NCI-H526 treated with DMSO at 0.1 percent for 48 hours (cell line): ENCODE results near the gene PAQR8.
A peak's percentile ranks its signal among the peaks of the same experiment; 100 is the strongest.

Experiments
- DNase-seq: peaks from one replicate; lab custom pipeline; 2025; lab: John Stamatoyannopoulos, UW

Gene PAQR8

DNA sequence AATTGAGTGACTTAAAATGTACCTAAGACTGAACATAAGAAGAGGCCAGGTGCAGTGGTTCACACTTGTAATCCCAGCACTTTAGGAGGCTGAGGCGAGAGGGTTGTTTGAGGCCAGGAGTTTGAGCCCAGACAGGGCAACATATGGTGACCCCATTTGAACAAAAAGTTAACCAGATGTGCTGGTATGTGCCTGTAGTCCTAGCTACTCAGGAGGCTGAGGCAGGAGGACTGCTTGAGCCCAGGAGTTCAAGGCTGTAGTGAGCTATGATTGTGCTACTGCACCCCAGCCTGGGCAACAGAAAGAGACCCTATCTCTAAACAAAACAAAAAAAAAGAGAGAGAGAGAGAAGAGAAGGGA, 10.1 kb upstream of the PAQR8 start:
- DNase-seq: no peak

DNA sequence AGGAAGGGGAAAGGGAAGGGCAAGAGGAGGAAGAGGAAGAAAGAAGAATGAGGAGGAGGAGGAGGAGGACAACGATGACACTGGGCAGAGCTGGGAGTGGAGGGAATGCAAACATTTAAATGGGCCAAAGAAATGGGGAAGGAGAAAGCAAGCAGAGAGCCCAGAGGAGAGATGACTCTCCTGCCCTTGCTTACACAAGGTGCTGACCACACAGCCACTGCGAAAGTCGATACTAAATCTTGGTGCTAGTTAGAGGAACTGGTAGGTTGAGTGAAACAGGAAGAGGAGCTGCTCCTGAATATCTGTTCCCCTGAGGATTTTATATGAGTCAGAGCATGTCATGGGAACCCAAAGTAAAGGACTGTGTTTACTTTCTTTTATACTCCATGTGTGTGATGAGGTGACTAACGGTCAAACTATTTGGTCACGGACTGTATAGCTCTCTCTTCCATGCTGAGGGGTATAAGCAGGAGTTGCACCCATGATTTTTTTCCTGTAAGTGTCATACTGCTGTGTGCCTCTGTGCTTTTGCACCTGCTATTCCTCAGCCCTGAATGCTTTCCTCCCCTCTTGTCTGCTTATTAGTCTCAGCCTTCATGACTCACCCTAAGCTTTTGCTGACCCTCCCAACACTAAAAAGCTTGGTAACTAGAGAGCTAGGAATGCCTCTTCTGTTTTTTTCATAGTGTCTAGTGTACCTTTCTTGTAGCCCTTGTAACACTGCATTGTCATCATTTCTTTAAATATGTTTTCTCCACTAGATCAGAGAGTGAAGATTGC, 9.5 kb upstream of the PAQR8 start:
- no peak for DNase-seq

DNA sequence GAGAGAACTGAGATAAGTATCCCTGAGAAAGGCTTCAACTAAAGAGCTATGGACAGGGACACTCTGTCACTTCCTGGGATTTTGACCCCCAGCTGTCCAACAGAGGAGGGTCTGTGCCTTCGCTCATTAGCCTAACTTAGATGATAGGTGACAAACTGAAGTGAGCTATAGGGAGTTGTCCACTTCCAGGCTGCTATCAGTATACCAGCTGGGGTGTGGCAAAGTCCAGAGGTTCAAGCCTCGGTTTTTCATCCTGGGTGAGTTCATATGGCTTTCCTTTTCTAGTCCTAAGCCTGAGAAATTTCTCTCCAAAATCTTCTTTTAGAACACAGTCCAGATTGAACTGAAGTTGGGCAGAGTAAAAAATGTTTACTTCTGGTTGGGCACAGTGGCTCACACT, 5.9 kb upstream of the PAQR8 start:
- no peak for DNase-seq

DNA sequence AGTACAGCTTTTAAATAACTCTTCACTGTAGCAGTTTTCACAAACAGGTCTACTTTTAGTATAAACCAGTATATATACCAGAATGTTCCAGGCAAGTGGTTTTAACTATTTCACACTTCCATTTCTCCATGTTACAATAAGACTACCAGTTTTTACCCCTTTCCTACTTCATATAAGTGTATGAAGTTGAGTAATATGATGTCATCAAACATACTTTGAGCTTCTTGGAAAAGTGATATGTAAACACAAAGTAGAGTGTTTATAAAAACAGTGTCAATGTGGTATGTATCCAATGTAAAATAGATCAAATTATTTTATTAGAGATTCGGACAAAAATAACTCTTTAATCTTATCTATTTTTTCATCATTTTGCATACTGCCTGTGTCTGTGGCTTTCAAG, 2.5 kb upstream of the PAQR8 start:
- no peak for DNase-seq

DNA sequence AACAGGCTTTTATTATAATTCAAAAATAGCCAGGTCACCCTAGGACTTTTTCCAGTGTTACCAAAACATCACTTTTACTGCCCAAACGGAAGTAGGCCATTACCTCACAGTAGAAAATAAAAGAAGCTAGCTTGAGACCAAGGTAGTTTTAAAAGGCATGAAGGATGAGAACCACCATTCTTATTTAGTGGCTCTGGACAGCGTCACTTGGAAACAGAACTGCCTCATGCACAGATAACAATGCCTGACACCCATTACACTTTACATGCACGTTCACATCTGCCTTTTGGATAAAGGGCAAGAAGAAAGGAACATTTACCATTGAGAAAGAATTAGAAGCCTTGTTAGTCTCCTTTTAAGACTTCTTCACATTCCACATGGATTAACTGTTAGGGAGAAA, 1.9 kb upstream of the PAQR8 start:
- no peak for DNase-seq

DNA sequence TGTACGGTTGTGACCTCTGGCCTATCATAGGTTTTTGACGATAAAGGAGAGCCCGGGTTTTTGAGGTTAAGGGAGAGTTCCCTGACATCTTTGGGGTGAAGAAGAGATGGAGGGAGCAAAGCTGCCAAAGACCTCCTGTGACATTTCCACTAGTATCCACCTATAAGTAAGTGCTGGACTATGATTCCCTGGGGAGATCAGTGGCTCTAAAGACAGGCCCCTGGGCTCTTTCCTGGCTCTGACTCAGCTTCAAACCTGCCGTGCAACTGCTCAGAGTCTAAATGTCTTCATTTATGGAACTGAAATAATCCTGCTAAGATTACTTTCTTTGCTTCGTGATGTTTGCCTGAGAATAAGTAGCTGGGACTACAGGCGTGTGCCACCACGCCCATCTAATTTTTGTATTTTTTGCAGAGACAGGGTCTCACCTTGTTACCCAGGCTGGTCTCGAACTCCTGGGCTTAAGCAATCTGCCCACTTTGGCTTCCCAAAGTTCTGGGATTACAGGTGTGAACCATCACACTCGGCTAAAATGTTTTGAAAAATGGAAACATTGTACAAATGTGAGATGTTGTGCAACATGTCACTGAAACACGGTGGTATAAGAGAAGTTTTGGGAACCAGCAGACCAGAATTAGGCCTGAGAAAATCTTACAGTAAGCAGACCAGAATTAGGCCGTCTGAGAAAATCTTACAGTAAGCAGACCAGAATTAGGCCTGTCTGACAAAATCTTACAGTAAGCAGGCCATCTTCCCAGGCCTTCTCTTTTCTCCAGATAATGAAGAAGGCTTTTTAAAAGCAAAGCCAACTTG, 1.1 kb upstream of the PAQR8 start:
- DNase-seq: no peak

DNA sequence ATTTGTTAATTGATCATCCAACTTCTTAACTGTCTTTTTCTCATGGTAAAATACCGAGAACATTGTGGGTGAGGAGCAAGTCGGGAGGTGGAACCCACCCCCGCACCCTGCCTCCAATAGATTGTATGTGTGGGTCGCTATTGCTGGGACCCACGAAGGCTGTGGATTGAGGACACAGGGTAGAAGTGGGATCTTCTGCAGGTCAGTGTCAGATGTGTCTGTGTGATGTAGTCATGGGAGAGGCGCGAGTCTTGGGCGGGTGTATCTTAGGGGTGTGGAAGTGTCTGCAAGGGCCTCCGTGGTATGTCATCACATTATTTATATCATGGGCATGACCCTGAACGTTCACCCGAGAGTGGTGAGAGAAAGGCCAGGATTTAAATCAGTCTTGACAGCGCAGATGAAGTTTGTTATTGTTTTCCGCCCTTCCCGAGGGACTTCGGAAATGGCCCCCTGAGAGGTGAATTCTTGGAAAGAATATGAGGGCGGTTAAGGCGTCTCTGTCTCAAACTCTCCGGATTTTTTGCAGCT, 472 bp upstream of the PAQR8 start:
- DNase-seq: no peak

DNA sequence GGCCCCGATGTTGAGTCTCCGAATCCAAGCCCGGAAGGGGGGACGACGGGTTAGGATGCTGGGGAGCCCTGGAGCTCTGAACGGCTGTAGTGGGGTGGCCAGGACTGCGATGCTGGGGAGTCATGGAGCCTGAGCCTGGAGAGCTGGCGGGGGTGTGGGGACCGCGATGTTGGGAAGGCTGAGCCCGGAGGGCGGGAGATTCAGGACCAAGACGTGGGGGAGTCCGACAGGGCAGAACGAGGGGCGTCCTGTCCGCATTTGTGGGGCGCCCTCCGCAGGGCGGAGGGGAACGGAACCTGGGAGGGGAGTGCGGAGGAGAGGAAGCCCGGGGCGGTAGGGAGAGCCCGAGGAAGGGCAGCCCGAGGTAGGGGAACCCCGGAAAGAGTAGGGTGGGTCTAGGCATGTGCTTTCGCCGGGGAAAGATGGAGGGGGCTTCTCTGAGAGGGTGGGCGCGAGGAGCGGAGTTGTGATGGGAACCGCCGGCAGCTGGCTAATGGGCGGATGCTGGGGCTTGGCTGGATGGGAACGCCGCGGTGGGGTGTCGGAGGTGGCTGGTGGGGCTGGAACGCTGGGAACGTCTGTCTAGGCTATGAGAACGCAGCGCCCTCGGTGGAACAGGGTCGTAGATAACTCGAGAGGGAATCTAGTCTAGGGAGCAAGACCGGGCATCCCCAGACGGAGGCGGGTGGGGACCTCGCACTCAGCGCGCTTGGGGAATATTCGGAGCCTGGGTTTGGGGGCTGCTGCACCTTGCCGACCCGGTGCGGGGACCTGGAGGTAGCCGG, 684 bp downstream of the PAQR8 start:
- DNase-seq: peak; percentile 4

DNA sequence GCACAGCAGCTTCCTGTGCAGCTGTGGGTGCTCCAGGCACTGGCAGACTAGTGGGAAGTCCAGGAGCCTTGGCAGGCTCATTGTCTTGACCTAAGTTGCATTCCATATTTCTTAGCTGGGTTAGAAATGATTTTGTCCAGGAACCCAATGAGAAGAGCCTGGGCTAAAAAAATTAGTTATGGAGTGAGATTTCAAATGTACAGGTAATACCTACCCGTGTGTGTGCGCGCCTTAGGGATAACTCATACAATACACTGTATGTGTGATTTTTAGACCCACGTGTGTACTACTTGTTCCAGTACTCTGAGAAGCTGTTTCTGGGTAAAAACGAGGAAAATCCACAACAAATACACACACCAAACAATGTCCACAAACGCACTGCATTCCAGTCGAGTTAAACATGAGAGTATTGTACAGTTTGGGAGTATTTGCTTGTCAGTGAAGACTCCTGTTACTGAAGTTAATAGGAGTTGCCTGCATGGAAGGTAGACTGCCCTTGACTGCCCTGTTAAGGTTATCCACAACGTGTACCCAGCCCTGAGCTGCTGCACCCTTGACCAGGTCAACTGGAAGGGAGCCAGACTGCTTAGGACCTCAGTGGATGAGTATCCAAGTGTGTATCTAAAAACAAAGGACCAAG, 1.4 kb downstream of the PAQR8 start:
- no peak for DNase-seq

DNA sequence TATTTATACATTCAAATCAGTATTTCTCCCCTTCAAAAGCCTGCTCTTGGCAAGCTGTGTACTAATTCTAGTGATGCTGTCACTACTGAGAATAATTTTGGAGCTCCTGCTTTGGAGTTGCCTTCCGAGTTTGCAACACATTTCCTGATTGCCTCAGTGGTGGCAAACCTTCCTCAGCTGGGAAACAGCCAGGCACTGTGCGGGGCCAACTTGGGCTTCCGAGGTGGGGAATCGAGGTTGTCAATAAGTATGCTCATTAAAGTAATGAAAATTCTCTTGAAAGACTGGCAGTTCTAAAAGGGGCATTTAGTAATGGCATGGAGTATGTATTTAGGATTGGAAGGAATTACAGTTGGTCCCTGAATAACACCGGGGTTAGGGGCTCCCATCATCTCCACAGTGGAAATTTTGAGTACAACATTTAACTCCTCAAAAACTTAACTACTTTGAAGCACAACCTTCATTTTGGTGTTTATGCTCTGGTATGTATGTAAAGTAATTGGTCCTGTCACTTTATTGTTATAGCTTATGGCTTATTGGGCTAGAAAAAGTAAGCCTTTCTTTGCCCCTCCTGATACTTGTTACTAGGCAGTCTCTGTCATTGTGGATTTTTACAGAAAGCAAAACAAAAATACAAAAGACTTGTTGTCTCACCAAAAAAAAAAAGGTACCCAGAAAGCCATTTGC, 2.7 kb downstream of the PAQR8 start:
- no peak for DNase-seq

DNA sequence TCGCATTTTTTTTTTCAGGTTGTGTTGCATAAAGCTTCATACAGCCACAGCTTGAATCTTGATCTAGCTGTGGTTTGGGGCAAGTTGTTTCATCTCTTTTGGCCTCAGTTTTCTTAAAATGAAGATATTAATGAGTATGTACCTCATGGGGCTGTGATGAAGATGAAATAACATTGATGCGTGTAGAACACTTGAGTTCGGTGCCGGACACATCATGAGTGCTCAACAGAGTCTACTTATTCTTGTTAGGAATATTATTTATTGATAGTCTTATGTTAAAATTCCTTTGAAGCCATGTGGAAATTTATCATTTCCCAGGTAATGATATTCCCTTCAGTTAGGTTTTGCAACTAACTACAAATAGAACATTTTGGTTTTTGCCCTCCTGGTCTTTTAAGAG, 3.4 kb downstream of the PAQR8 start:
- no peak for DNase-seq

DNA sequence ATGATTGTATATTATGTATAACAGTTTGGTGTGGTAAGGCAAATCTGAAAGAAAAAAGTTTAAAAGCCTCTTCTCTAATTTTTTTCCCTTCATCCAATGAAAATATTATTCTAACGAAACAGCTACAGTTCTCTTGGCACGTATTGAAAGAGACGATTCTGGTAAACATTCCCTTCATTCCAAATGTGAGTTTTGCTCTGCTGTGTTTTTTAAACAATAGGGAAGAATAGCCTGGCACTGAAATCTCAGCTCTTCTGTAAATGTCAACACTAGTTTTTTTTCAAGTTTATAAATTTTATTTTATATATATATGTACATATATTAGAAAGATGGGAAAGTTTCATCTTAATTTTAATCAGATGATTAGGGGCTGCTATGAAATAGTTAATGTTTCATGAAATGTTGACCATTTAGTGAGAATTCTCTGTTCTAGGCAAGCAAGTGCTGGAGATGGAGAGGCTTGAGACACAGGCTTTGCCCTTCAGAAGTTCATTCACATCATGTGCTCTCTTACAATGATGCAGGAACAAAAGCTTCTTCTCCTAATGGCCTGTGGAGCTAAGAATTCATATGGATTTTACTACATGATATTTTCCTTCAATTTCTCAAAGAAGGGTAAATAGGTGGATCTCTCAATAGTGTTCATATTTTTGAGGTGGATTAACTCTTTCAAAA, 4.1 kb downstream of the PAQR8 start:
- DNase-seq: no peak

DNA sequence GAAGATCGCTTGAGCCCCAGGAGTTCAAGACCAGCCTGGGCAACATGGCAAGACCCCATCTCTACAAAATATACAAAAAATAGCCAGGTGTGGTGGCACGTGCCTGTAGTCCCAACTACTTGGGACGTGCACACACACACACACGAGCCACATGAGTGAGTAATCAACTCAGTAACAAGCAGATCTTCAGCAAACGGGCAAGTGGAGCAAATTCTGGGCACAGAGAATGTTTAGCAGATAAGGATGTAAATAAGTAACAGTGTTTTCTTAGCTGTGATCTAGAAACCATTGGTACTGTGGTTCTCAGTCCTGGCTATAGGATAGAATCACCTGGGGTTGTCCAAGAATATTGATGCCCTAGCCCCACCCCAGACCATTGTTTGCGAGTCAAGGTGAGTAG, 6.1 kb downstream of the PAQR8 start:
- no peak for DNase-seq

DNA sequence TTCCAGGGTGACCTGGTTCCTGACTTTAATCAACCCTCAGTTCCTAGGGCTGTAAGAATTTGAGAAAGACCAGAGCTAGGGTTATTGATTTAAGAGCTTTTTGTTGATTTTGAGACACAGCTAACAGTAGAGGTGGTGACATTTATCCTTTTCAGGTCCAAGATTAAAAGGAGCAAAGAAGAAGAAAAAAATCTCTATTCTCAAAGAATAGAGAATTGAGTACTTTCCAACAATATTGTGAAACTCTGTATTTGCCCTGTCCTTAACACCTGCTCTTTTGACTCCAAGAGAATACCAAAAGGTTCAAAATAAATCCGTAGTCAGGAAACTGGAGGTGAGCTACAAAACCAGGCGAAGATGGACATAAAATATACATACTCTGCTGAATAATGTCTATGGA, 7.3 kb downstream of the PAQR8 start:
- no peak for DNase-seq

DNA sequence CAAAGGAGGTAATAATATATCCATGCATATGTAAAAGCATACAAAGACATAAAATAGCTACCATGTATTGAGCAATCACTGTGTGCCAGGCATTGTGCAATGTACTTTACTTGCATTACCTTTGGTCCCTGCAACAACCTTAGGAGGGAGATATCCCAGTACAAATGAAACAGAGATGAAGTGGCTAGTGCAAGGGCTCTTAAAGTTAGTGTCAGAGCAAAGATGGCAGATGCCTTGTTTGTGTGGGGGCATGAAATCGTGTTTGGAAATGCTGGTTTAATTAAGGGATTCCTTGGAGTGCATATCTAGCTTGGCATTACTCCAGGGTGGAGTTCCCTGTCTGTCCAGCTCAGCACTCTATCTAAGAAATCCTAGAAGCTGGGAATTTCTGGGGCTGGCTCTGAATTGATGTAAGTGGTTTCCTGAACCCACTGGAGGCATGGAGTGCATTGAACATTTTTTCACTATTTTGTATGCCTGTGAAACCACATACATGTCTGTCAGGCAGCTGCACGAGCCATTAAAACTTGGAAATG, 9.8 kb downstream of the PAQR8 start:
- no peak for DNase-seq

DNA sequence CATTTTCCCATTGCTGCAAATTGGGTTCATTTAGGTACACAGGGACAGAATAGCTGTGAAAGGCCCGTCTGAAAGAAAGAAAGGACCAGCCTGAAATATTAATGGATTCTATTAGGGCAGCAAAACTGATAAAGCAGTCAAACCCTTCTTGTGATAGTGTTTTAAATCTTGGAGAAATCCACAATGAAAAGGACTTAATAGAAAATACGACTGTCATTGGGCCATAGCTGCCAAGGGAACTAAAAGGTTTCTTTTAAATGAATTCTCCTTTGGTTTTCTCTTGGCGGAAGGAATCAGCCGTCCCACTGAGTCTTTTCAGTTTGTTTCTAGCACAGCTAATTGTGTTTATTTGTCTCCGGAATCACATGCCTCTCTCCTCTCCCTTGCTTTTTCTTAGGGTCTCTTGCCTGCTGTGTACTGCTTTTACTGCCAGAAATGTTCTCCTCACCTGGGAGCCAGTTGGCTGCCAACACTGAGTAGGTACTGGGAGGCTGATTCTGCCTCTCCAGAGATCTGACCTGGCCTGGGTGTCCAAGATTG, 11.3 kb downstream of the PAQR8 start:
- no peak for DNase-seq

DNA sequence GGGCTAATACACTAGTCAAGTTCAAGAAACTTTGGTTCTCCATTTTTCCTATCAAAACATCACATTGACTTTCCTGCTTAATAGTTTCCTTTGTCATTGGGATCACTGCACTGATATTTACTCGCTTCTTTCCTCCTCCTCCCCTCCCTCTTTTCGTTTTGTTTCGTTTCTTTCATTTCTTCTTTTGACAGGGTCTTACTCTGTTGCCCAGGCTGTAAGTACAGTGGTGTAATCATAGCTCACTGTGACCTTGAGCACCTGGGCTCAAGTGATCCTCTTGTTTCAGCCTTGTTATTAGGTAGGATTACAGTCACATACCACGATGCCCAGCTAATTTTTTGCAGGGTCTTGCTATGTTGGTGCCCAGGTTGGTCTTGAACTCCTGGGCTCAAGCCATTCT, 12.3 kb downstream of the PAQR8 start:
- no peak for DNase-seq

DNA sequence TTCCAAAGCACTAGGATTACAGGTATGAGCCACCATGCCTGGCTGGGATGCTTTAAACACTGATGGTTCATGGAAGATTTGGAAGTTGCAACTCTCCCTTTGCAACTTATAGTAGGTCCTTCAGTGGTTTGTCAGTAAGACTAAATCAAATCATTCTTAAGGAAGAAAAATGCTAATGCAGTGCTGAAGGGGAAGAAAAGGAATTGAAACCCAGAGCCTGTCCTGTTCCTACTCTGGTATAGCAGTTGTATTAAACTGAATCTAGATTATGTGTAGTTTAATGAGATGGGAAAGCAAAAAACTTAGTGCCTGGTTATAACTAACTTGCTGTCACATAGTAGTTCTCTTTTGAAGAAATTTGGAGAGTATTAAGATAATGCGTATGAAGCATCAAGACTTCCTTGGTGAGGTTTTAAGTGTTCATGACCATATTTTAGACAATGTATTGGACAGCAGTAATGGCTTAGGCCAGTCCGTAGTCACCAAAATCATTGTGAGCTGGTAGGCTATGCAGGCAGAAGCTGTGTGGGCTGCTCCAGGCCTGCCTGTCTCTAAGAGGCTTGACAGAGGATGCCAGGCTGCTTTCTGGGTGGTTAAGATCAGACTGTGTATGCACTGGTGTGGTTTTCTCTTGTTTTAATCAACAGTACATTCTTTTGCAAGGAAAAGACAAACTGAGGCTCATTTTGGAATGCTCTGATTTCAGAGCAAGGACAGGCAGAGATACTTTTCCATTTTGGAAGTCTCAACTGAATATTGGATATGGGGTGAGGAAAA, 14.0 kb downstream of the PAQR8 start:
- no peak for DNase-seq

DNA sequence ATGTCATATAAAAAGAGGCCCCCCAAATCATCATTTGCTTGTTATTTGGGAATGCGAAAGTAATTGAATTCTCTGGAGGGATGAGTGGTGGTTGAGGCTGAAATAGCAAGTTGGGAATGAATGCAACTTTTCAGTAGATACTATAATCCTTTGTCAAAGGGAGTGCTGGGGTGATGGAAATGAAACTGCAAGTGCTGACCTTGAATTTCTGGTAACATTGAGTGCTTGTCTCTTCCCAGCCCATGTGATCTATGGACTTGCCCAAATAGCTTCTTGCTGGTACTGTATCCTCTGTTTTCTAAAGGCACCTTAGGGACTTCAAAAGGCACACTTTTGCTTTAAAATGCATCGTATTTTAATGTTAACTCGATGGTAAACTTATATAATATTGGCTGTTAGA, 14.8 kb downstream of the PAQR8 start:
- DNase-seq: no peak
